Loucy (cell line): ENCODE measurements around the gene PSMC3.

ENCODE experiments used
- EZH2phosphoT487 ChIP-seq: fragments of 200-600 bp; IDR thresholded peaks from 2 replicates; pipeline ENCODE4 v1.6.1; 2018; ENCODE audit warnings: antibody characterized with exemption, mild to moderate bottlenecking, moderate library complexity, borderline replicate concordance
- TF ChIP-seq, protein P1 (sequence below): fragments of 200-600 bp; sonication (generic); conservative IDR thresholded peaks from 2 replicates; pipeline ENCODE4 v1.5.1; 2014; ENCODE audit warnings: mild to moderate bottlenecking, antibody characterized with exemption, low read length

DNA sequence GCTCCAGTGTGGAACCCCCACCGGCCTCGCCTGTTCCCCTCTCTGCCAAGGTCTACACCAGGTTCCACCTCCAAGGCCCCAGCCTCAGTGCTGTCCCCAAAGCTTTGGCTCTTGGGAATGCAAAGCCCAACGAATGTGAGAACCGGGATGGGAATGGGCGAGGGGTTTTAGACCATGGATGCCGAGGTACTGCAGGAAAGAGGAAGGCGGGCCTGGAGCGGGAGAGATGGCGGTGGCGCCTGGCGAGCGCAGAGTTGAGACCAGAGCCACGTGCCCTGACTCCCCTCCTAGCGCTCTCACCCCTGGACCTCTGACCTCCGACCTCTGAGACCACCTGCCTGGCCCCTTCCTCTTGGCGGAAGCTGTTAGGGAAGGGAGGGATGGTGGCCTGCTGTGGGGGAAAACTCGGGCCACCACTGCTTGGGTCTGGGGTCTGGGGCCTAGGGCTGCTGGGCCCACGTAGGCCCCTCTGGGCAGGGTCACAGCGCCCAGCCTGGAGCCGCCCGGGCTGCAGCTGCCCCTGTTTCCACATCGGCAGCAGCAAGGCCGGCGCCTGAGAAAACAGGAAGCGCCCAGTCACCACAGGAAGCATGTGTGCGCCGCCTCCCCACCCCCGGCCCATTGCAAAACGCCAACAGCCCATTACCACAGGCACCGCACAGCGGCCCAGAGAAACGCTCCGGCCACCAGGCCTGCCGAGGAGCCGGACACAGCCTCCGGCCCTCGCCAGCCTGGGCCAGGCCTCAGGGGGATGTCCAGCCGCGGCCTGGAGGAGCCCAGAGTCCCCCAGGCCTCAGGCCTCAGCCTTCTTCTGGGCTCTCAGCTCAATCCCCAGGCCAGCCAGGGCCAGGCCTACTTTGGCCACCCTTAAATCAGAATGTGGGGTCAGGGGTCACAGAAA, 31.7 kb downstream of the PSMC3 start:
- TF ChIP-seq, protein P1, sequence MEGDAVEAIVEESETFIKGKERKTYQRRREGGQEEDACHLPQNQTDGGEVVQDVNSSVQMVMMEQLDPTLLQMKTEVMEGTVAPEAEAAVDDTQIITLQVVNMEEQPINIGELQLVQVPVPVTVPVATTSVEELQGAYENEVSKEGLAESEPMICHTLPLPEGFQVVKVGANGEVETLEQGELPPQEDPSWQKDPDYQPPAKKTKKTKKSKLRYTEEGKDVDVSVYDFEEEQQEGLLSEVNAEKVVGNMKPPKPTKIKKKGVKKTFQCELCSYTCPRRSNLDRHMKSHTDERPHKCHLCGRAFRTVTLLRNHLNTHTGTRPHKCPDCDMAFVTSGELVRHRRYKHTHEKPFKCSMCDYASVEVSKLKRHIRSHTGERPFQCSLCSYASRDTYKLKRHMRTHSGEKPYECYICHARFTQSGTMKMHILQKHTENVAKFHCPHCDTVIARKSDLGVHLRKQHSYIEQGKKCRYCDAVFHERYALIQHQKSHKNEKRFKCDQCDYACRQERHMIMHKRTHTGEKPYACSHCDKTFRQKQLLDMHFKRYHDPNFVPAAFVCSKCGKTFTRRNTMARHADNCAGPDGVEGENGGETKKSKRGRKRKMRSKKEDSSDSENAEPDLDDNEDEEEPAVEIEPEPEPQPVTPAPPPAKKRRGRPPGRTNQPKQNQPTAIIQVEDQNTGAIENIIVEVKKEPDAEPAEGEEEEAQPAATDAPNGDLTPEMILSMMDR: no peak
- TF ChIP-seq EZH2phosphoT487: no peak
